GM19452 (cell line): ENCODE data around the gene RNF166.

ENCODE experiments used
- ATAC-seq: cut with Tn5 transposase; IDR thresholded peaks from one replicate; pipeline ENCODE4 v1.9.1; 2021; ENCODE audit not compliant: unreplicated experiment

The RNF166 gene

GRCh38 chr16:88655053-88655732, 51.0 kb downstream of the RNF166 start:
- no peak for ATAC-seq

DNA sequence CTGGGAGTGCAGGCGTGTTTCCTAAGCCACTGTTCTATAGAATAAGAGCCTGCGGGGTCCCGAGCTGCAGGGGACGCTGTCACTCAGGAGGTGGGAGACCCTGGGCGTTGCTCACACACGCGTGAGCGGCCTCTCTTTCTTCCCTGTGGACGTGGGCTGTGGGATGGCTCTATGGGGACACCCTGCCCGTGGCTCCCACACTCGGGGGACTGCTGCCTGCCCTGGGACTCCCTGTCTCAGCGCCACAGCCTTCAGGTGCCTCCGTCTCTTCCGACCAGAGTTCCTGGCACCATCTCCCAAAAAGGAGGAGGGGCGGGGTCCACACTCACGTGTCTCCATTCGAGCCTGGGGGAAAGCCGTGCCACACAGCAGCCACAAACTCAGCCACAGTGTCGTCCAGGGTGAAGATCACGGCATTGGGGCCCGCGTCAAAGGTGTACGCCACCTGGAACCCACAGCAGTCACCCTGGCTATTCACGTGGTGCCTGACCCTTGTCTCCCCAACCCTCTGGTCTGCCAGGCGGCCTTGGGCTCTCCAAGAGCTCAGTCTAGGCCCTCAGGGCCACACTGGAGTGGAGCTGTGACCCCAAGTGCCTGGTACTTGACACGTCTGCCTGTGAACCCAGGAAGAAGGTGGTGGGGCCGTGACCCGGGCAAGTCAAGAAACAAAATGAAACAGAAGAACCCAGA, 51.7 kb downstream of the RNF166 start:
- ATAC-seq, result no peak

DNA sequence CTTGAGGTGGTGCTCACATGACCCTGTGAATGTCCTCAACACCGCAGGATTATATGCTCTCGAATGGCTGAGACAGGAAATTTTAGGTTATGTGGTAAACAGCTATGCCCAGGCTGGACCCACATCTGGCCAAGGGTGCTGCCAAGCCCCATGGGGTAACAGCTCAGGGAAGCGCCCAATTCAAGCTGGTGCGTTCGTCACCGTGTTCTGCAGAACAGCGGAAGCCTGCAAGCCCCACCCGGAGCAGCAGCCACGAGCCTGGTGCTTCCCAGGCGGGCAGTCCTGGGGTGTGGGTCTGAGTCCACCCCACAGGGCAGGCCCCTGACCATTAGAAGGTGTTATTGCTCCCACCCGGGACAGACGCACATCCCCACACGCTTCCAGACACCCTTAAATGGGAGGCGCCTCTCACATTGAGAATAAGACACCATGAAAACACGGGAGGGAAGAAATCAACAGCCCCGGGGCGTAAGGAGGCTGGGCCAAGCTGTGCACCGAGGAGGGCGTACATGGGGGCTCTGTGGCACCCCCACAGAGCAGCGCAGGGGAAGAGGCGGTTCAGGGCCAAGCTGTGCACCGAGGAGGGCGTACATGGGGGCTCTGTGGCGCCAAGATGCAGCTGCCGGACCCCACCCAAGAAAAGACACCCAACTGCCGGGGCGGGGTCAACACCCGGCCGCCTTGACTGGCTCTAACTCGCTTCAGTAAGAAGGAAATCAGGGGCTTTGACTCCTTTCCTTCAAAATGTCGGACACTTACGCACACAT, 52.4 kb downstream of the RNF166 start:
- no peak for ATAC-seq

DNA sequence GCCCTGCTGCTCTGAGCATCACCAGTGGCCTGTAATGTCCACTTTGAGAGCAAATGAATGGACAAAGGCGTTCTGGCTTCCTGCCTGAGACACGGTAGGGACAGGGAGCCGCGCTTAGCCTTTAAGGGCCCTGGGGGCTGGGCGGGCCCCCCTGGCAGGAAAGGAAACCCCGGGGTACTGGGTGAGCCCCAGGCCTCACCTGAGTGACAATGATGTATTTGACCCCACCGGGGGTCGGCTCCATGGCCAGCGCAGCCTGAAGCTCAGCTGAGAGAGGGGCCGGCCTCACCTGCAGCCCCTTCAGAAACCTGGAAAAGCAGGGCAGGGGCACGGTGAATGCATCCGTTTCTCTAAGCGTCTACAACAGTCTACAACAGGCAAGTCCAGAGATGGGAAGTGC, 53.1 kb downstream of the RNF166 start:
- ATAC-seq, result no peak

DNA sequence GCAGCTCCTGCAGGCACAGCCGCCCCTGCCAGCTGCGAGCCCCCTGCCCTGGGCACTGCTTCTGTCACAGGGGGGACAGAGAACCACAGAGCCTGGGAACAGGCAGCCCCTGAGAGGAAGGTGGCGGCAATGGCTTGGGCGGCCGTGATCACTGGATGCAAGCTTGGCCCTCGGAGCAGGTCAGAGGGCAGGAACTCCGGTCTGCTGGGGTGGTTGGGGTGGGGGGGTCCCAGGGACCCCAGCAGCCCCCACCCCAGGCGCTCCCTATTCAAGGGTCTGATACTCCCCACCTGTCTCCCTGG, 53.5 kb downstream of the RNF166 start:
- no peak for ATAC-seq

DNA sequence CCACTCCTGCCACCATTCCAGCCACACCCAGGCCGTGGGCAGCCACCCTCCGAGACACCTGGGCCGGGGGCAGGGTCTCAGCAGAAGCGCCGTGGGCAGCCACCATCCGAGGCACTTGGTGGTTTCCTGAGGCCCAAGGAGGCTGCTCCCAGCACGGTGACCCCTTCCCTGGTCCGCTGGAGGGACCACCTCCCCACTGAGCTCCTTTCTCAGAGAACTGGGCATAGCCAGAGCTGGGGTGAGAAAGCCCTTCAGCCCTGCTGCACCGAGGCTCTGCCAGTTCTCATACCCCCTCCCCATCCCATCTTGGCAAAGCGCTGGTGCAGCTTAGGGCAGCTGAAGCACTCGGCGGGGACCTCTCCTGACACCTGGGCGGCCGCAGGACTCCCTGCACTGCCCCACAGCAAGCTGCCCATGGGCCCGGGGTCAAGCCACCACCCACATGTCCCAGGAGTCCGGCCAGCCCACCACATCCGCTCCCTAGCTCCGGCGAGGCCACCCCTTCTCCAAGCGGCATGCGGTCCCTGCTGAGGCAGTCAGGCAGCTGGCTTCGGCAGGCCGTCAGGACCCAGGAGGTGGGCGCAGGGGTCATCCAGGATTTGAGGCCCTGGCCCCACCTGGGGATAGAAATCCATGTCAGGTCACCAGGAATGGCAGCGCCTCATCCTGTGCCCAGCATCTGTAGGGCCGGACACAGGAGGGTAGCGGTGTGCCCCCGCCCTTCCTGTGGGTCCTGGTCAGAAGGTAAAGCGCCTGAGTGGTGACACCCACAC, 54.0 kb downstream of the RNF166 start:
- no peak for ATAC-seq

GRCh38 chr16:88651276-88651988, 54.8 kb downstream of the RNF166 start:
- ATAC-seq, result peak; percentile 72

GRCh38 chr16:88650749-88651275, 55.4 kb downstream of the RNF166 start, which contains the start of gene CYBA:
CYBA (minus strand) TSS chr16:88651053; CDS start chr16:88651013, 40 bp downstream.
- peak; percentile 70 for ATAC-seq

GRCh38 chr16:88649924-88650748, 56.1 kb downstream of the RNF166 start:
- ATAC-seq, result peak; percentile 8

- no peak for ATAC-seq
Measured at GRCh38 chr16:88649195-88649923, 56.8 kb downstream of the RNF166 start.

DNA sequence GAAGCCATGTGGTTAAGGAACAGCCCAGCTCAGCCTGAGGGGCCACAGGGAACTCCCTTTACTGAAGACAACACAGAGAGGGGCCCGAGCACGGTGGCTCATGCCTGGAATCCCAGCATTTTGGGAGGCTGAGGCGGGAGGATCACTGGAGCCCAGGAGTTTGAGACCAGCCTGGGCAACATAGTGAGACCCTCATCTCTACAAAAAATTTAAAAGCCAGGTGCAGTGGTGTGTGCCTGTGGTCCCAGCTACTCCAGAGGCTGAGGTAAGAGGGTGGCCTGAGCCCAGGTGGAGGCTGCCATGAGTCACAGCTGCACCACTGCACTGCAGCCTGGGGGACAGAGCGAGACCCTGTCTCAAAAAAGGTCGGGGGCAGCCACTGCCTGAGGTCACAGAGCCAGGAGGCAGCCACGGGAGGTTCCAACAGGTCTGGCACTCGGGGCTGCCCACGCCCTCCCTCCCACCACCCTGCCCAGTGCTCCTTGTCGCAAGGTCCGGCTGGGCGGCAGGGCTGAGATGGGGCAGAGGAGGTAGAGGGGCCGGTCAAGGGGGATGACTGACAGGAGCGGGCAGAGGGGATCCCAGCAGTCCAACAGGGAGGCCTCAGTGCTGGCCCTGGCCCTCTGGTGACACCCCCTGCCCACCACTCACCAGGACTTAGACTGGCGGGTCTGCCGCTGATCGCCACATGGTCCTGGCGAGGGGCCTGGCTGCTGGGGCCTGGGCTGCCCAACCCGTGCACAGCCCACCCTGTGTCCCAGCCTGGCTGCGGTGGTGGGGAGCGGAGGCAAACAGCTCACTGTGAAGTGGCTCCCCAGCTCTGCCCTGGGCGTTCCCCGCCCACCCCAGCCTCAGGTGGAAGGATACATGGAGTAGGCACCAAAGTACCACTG, 58.8 kb downstream of the RNF166 start:
- ATAC-seq, result no peak
